ENCODE results near the gene PACRG.

DNA sequence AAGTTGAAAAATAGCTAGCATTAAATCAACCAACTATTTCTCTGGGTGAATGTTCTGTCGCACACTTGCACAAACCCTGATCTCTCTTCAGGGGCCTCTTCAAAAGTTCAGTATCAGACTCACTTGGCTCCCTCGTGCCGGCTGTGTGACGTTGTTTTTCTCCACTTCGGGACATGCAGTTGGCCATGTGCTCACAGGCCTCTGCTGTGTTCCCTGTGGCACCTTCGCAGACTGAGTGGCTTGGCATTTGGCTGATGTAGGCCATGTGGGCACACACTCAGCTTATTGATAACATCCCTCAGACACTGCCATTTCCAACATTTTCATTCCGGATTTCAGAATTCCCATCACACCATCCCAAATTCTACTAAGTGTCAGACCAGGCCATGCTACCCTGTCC is 49.3 kb downstream of the PACRG start:
- TF ChIP-seq, protein P1, sequence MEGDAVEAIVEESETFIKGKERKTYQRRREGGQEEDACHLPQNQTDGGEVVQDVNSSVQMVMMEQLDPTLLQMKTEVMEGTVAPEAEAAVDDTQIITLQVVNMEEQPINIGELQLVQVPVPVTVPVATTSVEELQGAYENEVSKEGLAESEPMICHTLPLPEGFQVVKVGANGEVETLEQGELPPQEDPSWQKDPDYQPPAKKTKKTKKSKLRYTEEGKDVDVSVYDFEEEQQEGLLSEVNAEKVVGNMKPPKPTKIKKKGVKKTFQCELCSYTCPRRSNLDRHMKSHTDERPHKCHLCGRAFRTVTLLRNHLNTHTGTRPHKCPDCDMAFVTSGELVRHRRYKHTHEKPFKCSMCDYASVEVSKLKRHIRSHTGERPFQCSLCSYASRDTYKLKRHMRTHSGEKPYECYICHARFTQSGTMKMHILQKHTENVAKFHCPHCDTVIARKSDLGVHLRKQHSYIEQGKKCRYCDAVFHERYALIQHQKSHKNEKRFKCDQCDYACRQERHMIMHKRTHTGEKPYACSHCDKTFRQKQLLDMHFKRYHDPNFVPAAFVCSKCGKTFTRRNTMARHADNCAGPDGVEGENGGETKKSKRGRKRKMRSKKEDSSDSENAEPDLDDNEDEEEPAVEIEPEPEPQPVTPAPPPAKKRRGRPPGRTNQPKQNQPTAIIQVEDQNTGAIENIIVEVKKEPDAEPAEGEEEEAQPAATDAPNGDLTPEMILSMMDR (IDR thresholded peaks at IDR 0.05): no peak
- TF ChIP-seq, protein P2, sequence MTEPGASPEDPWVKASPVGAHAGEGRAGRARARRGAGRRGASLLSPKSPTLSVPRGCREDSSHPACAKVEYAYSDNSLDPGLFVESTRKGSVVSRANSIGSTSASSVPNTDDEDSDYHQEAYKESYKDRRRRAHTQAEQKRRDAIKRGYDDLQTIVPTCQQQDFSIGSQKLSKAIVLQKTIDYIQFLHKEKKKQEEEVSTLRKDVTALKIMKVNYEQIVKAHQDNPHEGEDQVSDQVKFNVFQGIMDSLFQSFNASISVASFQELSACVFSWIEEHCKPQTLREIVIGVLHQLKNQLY (CRISPR knock-in tag; IDR thresholded peaks at IDR 0.05): no peak
- no peak for TF ChIP-seq FOXK1 (CRISPR knock-in tag; IDR thresholded peaks at IDR 0.05)
- no peak for TF ChIP-seq ZNF121 (CRISPR knock-in tag; IDR thresholded peaks at IDR 0.05)
- TF ChIP-seq ZMAT4 (CRISPR knock-in tag; IDR thresholded peaks at IDR 0.05): no peak
- TF ChIP-seq, protein P3, sequence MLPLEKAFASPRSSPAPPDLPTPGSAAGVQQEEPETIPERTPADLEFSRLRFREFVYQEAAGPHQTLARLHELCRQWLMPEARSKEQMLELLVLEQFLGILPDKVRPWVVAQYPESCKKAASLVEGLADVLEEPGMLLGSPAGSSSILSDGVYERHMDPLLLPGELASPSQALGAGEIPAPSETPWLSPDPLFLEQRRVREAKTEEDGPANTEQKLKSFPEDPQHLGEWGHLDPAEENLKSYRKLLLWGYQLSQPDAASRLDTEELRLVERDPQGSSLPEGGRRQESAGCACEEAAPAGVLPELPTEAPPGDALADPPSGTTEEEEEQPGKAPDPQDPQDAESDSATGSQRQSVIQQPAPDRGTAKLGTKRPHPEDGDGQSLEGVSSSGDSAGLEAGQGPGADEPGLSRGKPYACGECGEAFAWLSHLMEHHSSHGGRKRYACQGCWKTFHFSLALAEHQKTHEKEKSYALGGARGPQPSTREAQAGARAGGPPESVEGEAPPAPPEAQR (CRISPR knock-in tag; IDR thresholded peaks at IDR 0.05): no peak
- no peak for TF ChIP-seq ATF1 (CRISPR knock-in tag; IDR thresholded peaks at IDR 0.05)
- TF ChIP-seq MAX (CRISPR knock-in tag; IDR thresholded peaks at IDR 0.05): no peak
- no peak for TF ChIP-seq ZNF219 (CRISPR knock-in tag; IDR thresholded peaks at IDR 0.05; ENCODE audit: borderline replicate concordance)
- TF ChIP-seq MXD4 (CRISPR knock-in tag; IDR thresholded peaks at IDR 0.05; ENCODE audit: borderline replicate concordance): no peak
